Stimulated activated CD8-positive, alpha-beta memory T cell treated with anti-CD3 and anti-CD28 coated beads, Interleukin-12 subunit alpha, Interleukin-12 subunit beta, amount 100 ng/mL, for 4 hours (primary cell): Measurements from ENCODE around the gene OSBPL5.

ENCODE experiments used
- DNase-seq: peaks from one replicate; pipeline ENCODE4 v3.0.0-alpha.2; 2020; ENCODE audit warnings: low read depth

OSBPL5 gene

GRCh38 chr11:3197044-3197695 lies 32.1 kb upstream of the OSBPL5 start:
- no peak for DNase-seq

DNA sequence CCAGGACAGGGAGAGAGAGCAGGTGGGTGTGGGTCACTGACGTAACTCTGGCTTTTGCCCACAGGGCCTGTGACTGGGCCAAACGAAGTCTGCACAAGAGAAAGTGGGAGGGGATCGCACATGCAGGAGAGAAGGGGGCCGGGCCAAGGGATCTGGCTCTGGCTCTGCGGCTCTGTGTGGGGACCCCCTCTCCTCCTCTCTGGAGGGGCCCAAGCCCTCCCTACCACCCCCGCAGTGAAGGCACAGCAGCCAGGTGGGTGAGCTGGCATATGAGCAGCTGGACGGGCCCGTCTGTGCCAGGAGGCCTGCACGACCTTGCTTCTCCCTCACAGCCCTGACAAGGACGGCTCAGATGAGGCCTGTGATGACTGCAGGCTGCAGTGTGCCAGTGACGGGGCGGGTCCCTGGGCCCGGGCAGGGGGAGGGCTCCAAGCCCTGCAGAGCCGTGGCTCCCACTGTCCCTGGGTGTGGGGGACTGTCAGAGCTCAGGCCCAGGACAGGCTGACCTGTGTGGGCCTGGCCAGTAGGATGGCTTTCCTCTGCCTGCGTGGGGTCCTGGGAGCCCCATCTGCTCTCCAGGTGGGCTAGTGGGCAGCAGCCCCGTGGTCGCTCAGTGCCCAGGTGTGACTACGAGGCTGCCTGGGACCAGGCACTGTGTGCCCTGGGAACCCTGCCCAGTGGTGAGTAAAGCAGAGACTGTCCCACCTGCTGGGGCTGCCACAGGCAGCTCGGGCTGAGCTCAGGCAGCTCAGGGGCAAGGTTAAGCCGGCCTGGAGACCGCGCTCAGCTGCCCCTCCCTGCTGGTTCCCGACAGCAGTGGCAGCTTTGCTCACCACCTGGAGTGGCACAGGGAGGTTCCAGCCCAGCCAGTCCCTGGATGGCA lies 31.3 kb upstream of the OSBPL5 start:
- no peak for DNase-seq

GRCh38 chr11:3195251-3196160 lies 30.4 kb upstream of the OSBPL5 start:
- no peak for DNase-seq

DNA sequence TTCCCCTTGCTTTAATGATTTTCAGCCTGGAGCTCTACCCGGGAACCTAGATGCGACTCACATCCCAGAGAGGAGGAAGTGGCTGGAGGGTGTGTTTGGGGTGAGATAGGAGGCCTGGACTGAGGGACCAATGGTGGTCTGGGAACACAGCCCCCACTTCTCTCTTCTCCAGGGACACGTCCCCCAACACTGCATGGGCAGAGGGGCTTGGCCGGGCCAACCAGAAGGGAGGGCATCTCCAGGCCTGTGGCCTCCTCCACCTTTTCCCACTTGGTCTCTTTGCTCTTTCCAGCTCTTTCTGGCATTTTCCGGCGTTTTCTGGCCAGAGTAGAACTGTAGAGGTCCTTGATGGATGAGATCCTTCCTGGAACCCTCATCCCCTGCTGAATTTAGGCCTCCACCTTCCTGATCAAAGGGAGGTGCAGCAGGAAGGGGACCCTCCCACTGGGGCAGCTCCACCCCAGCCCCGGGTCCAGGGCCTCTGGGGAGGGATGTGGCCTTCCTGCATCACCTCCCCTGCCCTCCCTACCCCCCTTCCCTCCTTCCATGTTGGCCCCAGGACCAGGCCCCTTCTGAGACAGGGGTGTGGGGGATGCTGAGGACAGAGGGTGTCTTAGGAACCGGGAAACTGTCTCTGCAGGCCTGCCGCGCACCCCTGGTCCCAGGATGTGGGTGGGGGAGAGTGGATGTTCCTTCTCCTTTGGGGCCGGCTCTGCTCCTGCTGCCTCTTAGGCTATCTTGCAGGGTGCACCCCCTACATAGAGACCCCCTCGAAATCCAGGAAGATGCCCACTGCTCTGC lies 29.1 kb upstream of the OSBPL5 start:
- DNase-seq = no peak

DNA sequence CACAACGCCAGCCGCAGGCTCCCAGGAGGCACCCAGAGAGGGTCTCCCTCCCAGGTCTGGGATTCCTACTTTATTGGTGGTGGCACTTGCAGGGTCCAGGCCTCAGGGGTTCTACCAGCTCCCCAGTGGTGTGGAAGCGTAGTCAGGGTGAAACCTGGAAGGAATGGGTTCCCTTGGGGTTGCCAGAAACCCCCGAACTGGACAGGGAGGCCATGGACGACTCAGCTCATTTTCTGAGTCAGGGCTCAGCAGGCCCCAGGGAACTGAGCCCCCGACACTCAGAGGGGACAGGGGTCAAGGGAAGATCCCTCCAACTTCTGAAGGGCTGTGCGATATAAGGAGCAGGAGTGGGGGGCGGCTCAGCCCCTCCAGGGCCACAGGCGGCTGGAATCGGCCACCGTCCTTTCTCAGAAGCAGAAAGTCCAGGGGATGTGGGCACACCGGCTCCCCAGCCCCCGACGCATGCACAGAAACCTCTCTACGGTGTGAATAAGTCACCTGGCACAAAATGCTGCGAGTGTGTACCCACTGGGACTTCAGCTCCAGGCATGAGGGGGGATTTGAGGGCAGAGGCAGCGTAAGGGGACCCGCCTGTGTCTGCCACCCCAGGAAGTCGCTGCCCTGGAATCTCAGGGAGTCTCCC lies 28.4 kb upstream of the OSBPL5 start:
- no peak for DNase-seq

- DNase-seq = no peak
Observed at GRCh38 chr11:3192511-3193372, 27.6 kb upstream of the OSBPL5 start.

GRCh38 chr11:3191586-3192324 lies 26.6 kb upstream of the OSBPL5 start:
- no peak for DNase-seq

DNA sequence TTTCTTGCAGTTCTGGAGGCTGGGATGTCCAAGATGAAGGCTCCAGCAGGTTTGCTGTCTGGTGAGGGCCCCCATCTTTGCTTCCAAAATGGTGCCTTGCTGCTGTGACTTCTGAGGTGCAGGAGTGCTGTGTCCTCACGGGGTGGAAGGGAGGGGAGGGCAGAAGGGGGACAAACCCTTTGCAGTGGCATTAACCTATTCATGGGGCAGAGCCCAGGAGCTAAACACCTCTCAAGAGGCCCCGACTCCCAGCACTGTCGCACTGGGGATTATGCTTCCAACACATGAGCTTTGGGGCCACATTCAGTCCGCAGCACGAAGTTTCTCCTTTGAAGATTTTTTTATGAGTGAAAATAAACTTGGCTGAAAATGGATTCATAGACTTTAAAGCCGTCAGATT lies 25.5 kb upstream of the OSBPL5 start:
- no peak for DNase-seq

DNA sequence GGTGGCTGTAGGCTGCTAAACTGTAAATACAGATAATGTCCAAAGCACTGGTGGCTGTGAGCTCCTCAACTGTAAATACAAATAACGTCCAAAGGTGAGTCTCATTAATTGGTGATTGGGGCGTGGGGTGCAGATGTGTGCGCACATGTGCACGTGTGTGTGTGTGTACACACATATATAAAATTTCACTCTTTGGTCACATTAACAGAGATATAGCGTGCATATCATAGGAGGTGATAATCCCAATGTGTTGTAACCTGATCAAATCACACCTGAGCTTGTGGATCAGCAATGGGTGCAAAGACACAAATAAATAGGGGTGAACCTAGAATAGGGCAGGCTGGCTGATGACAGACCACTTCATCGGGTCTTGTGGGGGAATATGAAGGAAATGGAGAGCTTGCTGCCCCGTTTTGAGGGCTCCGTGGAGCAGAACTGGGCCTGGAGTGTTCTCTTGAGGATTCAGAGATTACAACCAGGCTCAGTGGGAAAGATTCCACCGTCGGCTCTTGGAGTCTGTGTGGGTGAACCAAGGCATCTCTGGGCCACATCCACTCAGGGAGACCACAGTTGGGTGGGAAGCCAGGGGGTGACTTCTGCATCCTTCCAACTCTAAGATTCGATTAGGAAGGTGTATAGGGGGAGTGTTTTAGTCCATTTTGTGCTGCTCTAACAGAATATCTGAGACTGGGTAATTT lies 24.9 kb upstream of the OSBPL5 start:
- DNase-seq = no peak

DNA sequence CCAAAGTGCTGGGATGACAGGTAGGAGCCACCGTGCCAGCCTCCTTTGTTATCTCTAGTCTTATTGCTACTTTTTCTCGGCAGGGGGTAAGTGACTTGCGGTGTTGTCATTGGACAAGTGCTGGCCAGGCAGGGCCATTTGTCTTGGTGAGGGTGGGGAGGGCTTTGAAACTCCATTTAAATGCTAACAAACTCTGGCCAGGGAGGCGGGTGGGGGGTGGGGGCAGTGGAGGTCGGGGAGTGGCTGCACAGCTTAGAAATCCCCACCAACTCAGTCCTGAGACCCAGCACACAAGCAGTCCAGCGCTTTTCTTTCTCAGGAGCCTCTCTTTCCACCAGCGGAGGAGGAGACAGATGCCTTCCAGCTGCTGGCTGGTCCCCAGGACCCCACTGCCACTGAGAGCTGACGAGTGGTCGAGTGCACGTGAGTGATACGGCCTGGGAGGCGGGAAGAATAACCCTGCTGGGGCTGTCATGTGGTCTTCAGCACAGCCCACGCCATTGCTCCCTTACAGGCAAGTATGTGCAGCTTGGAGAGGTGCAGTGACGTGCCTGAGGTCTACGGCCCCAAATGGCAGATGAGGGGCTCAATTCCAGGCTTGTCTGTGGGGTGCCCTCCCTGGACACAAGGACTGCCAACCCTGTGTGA lies 24.2 kb upstream of the OSBPL5 start:
- no peak for DNase-seq

DNA sequence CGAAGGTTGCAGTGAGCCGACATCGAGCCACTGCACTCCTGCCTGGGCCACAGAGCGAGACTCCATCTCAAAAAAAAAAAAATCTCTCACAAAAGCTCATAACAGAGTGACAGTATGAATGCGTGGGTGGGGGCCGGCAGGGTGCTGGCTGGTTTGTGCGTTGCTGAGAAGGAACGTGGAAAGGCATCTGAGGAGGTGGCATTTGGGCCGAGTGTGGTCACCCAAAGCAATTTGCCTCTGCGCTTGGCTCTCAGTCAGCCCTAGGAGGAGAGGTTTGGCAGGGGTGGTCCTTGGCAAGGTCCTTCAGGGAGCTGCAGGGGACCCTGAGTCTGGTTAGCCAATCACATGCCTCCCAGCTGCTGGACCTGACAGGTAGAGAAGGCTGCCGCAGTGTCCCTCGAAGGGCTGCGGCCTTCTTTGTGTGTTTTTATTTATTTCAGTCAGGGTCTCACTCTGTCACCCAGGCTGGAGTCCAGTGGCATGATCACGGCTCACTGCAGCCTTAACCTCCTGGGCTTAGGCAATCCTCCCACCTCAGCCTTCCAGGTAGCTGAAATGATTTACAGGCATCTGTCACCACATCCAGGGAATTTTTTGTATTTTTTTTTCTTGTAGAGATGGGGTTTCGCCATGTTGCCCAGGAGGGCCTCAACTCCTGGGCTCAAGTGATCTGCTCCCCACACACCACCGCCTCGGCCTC lies 23.5 kb upstream of the OSBPL5 start:
- DNase-seq = no peak

DNA sequence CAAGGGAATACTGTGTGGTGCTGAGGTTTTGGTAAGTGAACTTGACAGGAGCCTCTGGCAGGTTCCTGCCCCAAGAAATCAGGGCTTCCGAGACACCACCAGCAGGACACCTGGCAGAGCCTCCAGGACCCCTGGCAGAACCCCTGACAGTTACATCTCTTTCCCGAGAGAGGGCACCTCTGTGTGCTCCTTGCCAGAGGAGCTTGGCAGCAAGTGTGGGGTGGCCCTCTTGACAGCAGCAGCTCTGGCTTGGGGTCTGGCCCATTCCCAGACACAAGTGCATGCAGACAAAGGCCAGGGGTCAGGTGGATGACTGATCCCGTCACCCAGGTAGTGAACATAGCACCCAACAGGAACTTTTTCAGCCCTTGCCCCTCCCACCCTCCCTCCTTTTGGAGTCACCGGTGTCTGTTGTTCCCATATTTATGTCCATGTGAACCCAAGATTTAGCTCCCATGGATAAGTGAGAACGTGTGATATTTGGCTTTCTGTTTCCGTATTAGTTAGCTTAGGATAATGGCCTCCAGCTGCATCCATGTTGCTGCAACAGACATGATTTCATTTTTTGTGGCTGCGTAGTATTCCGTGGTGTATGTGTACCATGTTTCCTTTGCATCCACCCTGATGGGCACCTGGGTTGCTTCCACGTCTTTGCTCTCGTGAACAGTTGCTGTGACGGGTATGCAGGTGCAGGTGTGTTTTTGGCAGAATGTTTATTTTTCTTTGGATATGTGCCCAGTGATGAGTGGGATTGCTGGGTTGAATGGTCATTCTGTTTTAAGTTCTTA lies 21.2 kb upstream of the OSBPL5 start:
- no peak for DNase-seq

GRCh38 chr11:3184732-3185347 lies 19.7 kb upstream of the OSBPL5 start:
- no peak for DNase-seq

GRCh38 chr11:3183523-3183922 lies 18.4 kb upstream of the OSBPL5 start:
- DNase-seq = no peak

- DNase-seq = no peak
Observed at GRCh38 chr11:3182462-3182852, 17.3 kb upstream of the OSBPL5 start.

DNA sequence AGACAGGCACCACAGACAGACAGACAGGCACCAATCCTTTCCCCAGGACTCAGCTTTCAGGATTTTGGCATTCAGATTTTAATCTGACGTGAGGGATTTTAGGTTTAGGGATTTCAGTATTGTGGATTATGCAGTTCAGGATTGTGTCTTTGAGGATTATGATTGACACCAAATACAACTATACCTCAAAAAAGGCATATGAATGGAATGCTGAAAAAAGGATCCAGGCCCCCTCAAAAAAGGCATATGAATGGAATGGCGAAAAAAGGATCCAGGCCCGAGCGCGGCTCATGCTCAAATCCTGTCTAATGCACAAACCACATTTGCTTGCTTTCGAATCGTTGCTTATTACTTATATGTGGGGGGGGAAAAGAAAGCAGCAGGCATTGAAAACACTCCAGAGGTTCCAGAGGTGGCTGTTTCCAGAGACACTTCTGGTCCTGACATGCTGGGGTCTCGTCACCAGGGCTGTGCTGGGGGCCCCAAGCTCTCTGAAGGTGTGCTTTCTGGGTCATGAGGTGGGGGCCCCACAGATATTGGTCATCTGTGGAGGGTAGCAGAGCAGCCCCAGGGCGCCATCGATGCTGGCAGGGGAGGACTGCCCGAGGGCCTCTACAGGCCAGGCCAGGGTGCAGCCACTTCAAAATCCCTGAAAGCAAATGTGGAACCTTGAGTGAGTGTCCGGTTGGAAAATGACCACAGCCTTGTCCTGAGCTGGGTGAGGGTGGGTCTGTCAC lies 16.8 kb upstream of the OSBPL5 start:
- DNase-seq = no peak
